Psoas muscle (tissue), 8 donors: Measurements from ENCODE around the gene NPR3. TPM values are rescaled to one million over a fixed set of nuclear protein-coding genes. Genes with fewer than 3 reads are reported as not detected.

Experiments
- ATAC-seq, 4 donors: fragments of 200-7000 bp; cut with Tn5 transposase; one replicate each; pipeline ENCODE4 v1.9.1; 2020; ENCODE audit warnings: moderate library complexity in 3 of 4, mild to moderate bottlenecking in 2 of 4
- DNase-seq, 2 donors: peaks; one replicate each; pipeline ENCODE4 v3.0.0-alpha.2; 2020
- H3K27ac ChIP-seq: fragments of 200-600 bp; one replicate; pipeline ENCODE4 v1.8.0; 2022
- H3K27me3 ChIP-seq, 3 donors: fragments of 200-600 bp in 1 of 3; one replicate each; pipeline versions ENCODE4 v1.6.1 to v1.8.0; 2013 to 2022; ENCODE audit warnings: low read length in 2 of 3, mild to moderate bottlenecking in 2 of 3, moderate library complexity in 1 of 3; ENCODE audit not compliant: insufficient read depth in 3 of 3
- H3K36me3 ChIP-seq, 2 donors: fragments of 200-600 bp in 1 of 2; one replicate each; pipeline versions ENCODE4 v1.6.1 to v1.8.0; 2013 to 2022; ENCODE audit warnings: low read depth in 1 of 2, mild to moderate bottlenecking in 1 of 2, moderate library complexity in 1 of 2; ENCODE audit not compliant: insufficient read depth in 1 of 2
- H3K4me1 ChIP-seq: fragments of 200-600 bp; one replicate; pipeline ENCODE4 v1.8.0; 2022
- H3K4me3 ChIP-seq: fragments of 200-600 bp; one replicate; pipeline ENCODE4 v1.8.0; 2022; ENCODE audit warnings: mild to moderate bottlenecking
- H3K9me3 ChIP-seq: fragments of 200-600 bp; one replicate; pipeline ENCODE4 v1.8.0; 2022
- WGBS, 3 donors: extraction: QIAGEN DNeasy Blood & Tissue Kit; methylation state at CpG; one replicate each; pipeline versions ENCODE4 v1.1.6 to v1.1.7; 2013; 5-methylcytosine and 5-hydroxymethylcytosine counted together
- intact Hi-C, 2 donors: fragments of 100-400 bp; cut with DNase I; formaldehyde crosslinking; loops; one replicate each; pipeline versions ENCODE4 v1.11.0 to v1.14.2; 2022
- polyA plus RNA-seq, 3 donors: library from polyadenylated mRNA; stranded (reverse); fragments of 200-250 nt; gene quantifications; one replicate each; pipeline ENCODE4 v1.2.3, GENCODE V29; 2013
- total RNA-seq, 4 donors: library from RNA; stranded (reverse); fragmentation: NEBNext Ultra II Directional in 2 of 4; extraction: Animal tissue kit (Norgen Biotek cat#: 25700) in 2 of 4; gene quantifications; one replicate each; pipeline versions ENCODE4 v1.2.1 to v1.2.4, GENCODE V29; 2021 to 2023
- TF ChIP-seq, protein P1 (sequence below): fragments of 200-600 bp; IDR thresholded peaks from one replicate; pipeline ENCODE4 v1.8.0; 2022; ENCODE audit warnings: antibody characterized with exemption
- donor health status: healthy with polysubstance abuse.
- donor health status: DM: no; HTN: no; CAD: no; lungs with moderate emphysema.
- donor health status: Bipolar disorder and iron deficiency.
- donor health status: healthy.
- donor health status: DM: yes; HTN: yes; CAD: no.
- donor health status: DM: no; HTN: no; CAD: no.
- donor health status: DM: no; HTN: no; CAD: no.
- donor health status: DM: yes; HTN: yes; CAD: no.

NPR3 gene
- total and polyA plus RNA-seq, 7 donors, result 1.6 to 44.2 (median 10.5) TPM

DNA sequence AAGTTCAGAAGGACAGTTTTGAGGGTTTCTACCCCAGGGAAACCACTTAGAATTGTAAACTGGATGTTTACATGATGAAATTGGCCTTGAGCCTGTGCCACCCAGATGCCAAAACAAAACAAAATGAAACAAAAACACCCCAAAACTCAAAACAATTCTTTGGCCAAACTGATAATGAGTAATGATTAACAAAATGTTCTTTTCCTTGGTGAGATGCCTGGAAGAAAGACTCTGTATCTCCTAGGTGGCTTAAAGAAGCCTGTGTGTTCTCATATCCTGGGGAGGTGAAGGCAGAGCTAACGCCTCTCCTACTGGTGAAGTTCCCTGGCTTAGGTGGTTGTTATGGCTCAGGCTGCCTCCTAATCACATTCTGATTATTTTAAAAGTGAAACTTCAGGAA, 120.5 kb downstream of the NPR3 start:
- Histone ChIP-seq H3K27me3 (peaks cover 0 to 3% (median 0%) of the 10 kb centered on the region in 3 donors), H3K4me1 (no peaks in the 10 kb centered on the region), H3K9me3 (no peaks in the 10 kb centered on the region), H3K27ac (no peak overlapping the region), H3K36me3 (no peaks in the 10 kb centered on the region), H3K4me3 (no peak overlapping the region)
- ATAC-seq, result no peak
- intact Hi-C loops, result no loop called here
- 73 to 94% (median 84%) methylated on average over 1 of the region's 1 CpG for WGBS, 3 donors
- TF ChIP-seq, protein P1, sequence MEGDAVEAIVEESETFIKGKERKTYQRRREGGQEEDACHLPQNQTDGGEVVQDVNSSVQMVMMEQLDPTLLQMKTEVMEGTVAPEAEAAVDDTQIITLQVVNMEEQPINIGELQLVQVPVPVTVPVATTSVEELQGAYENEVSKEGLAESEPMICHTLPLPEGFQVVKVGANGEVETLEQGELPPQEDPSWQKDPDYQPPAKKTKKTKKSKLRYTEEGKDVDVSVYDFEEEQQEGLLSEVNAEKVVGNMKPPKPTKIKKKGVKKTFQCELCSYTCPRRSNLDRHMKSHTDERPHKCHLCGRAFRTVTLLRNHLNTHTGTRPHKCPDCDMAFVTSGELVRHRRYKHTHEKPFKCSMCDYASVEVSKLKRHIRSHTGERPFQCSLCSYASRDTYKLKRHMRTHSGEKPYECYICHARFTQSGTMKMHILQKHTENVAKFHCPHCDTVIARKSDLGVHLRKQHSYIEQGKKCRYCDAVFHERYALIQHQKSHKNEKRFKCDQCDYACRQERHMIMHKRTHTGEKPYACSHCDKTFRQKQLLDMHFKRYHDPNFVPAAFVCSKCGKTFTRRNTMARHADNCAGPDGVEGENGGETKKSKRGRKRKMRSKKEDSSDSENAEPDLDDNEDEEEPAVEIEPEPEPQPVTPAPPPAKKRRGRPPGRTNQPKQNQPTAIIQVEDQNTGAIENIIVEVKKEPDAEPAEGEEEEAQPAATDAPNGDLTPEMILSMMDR, result no peak
- DNase-seq, result no peak

DNA sequence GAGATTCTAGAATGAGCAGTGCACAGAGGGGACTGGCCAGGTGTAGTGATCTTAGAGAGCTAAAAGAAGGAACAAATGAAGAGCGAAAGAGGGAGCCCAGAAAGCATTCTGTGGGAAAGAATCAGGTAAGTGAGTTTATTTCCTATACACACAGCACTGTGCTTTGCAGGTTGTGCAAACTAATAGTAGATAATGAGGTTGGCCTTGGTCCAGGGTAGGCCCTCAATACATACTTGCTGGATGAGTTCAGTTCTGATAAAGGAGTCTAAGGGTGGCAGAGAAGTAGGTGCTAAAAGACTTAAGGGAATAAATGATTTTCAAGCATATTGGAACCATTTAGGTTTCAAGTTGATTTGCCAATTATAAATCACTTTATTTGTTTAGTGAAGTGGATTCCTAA, 122.0 kb downstream of the NPR3 start:
- H3K27me3 ChIP-seq, result peaks cover 0 to 3% (median 0%) of the 10 kb centered on the region in 3 donors
- ATAC-seq, result no peak
- intact Hi-C loops, result no loop called here
- H3K9me3 ChIP-seq, result no peaks in the 10 kb centered on the region
- TF ChIP-seq, protein P1, result no peak
- no peak overlapping the region for H3K4me3 ChIP-seq
- DNase-seq, result no peak
- H3K27ac ChIP-seq, result no peak overlapping the region
- no peaks in the 10 kb centered on the region for H3K36me3 ChIP-seq
- WGBS, 3 donors, result 92 to 98% (median 93%) methylated on average over 1 of the region's 1 CpG
- no peaks in the 10 kb centered on the region for H3K4me1 ChIP-seq

- intact Hi-C loops, result no loop called here
- no peak for DNase-seq
- H3K27me3 ChIP-seq, result peaks cover 0 to 3% (median 0%) of the 10 kb centered on the region in 3 donors
- no peak overlapping the region for H3K4me3 ChIP-seq
- no peaks in the 10 kb centered on the region for H3K9me3 ChIP-seq
- TF ChIP-seq, protein P1, result no peak
- ATAC-seq, result no peak
- H3K27ac ChIP-seq, result no peak overlapping the region
- H3K4me1 ChIP-seq, result no peaks in the 10 kb centered on the region
- no peaks in the 10 kb centered on the region for H3K36me3 ChIP-seq
These were observed 122.5 kb downstream of the NPR3 start for GRCh38 chr5:32833663-32834062.

- Histone ChIP-seq H3K4me1 (no peaks in the 10 kb centered on the region), H3K27me3 (peaks cover 0 to 3% (median 0%) of the 10 kb centered on the region in 3 donors), H3K4me3 (no peak overlapping the region), H3K36me3 (no peaks in the 10 kb centered on the region), H3K9me3 (no peaks in the 10 kb centered on the region), H3K27ac (no peak overlapping the region)
- TF ChIP-seq, protein P1, result no peak
- intact Hi-C loops, result no loop called here
- 84 to 89% (median 85%) methylated on average over 3 of the region's 3 CpGs for whole genome bisulfite sequencing, 3 donors
- DNase-seq (no peak), ATAC-seq (no peak)
These were observed 123.1 kb downstream of the NPR3 start for GRCh38 chr5:32834251-32834650.

DNA sequence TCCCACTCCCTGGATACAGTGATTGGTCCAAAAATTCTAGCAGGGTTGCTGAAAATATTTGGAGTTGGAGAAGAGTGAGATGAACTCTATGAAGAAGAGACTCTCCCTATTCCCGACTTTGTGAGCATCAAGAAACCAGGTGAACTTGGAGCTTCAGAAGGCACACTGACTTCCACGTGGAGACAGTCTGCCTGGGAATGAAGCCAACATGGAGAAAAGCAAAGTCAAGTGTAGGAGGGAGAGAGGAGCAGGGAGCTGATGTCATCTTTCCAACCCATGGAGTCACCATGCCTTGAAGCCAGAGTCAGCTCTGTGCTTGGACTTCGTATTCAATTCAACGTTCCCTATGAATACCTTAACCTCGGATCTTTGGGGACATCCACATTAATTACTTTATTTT, 125.1 kb downstream of the NPR3 start:
- Histone ChIP-seq H3K27ac (no peak overlapping the region), H3K9me3 (no peaks in the 10 kb centered on the region), H3K4me3 (no peak overlapping the region), H3K36me3 (no peaks in the 10 kb centered on the region), H3K27me3 (peaks cover 0 to 3% (median 0%) of the 10 kb centered on the region in 3 donors), H3K4me1 (no peaks in the 10 kb centered on the region)
- WGBS, 3 donors, result 69 to 76% (median 75%) methylated on average over 5 of the region's 5 CpGs
- TF ChIP-seq, protein P1, result no peak
- no peak for DNase-seq
- intact Hi-C loops, result no loop called here
- no peak for ATAC-seq
